Tibial nerve (tissue), 4 donors: ENCODE data around the gene JMY. TPM values are rescaled to one million over a fixed set of nuclear protein-coding genes. Genes with fewer than 3 reads are reported as not detected.

ENCODE experiments used
- DNase-seq, 2 donors: peaks; one replicate each; pipeline ENCODE4 v3.0.0-alpha.2; 2019; ENCODE audit warnings: low spot score in 2 of 2
- H3K27ac ChIP-seq, 4 donors: fragments of 200-600 bp; sonication (generic) in 3 of 4; one replicate each; pipeline ENCODE4 v1.5.1; 2017 to 2019; ENCODE audit warnings: mild to moderate bottlenecking in 1 of 4
- H3K27me3 ChIP-seq, 2 donors: fragments of 200-600 bp; sonication (generic) in 1 of 2; one replicate each; pipeline versions ENCODE4 v1.5.1 to v1.6.0; 2017 to 2019
- H3K36me3 ChIP-seq, 3 donors: fragments of 200-600 bp; sonication (generic); one replicate each; pipeline ENCODE4 v1.5.1; 2018 to 2019
- H3K4me1 ChIP-seq, 4 donors: fragments of 200-600 bp; sonication (generic) in 3 of 4; one replicate each; pipeline ENCODE4 v1.5.1; 2017 to 2019
- H3K4me3 ChIP-seq, 4 donors: fragments of 200-600 bp; sonication (generic) in 3 of 4; one replicate each; pipeline ENCODE4 v1.5.1; 2017 to 2019; ENCODE audit warnings: mild to moderate bottlenecking in 1 of 4, moderate library complexity in 1 of 4
- H3K9me3 ChIP-seq, 4 donors: fragments of 200-600 bp; sonication (generic) in 3 of 4; one replicate each; pipeline ENCODE4 v1.5.1; 2017 to 2019
- CTCF ChIP-seq, 5 experiments: fragments of 200-600 bp in 3 of 5; fragments of 450-650 bp in 2 of 5; sonication (generic) in 3 of 5; IDR thresholded peaks; one replicate each; pipeline ENCODE4 v1.5.1; 2016 to 2019; ENCODE audit warnings: antibody characterized with exemption in 5 of 5, mild to moderate bottlenecking in 3 of 5, moderate library complexity in 2 of 5
- EP300 ChIP-seq, 2 donors: sonication (generic); formaldehyde crosslinking; IDR thresholded peaks; one replicate each; pipeline ENCODE4 v1.6.1; 2017; ENCODE audit warnings: antibody characterized with exemption in 2 of 2, mild to moderate bottlenecking in 1 of 2
- POLR2A ChIP-seq, 2 donors: fragments of 450-650 bp; IDR thresholded peaks; one replicate each; pipeline ENCODE4 v1.6.1; 2017; ENCODE audit warnings: antibody characterized with exemption in 2 of 2, mild to moderate bottlenecking in 2 of 2, moderate library complexity in 2 of 2
- WGBS, 2 donors: methylation state at CpG; one replicate each; pipeline ENCODE4 v1.1.5; 2018; 5-methylcytosine and 5-hydroxymethylcytosine counted together
- total RNA-seq, 4 donors: library from RNA; depleted of rRNA; stranded (reverse); fragments of >200 nt; gene quantifications; one replicate each; pipeline ENCODE4 v1.1.0, GENCODE V29; 2016

The JMY gene
- total RNA-seq, 4 donors from 2014 or later = 14.7 to 25.7 (median 23.4) TPM

GRCh38 chr5:79301046-79301712 is 65.2 kb downstream of the JMY start:
- 92 to 95% methylated on average over 4 of the region's 4 CpGs for WGBS, 2 donors
- TF ChIP-seq CTCF (IDR thresholded peaks at IDR 0.05) = no peak
- Histone ChIP-seq H3K27ac (no peak overlapping the region), H3K27me3 (no peaks in the 10 kb centered on the region), H3K4me1 (no peaks in the 10 kb centered on the region), H3K36me3 (peaks cover 0 to 69% (median 4%) of the 10 kb centered on the region in 3 donors), H3K4me3 (no peak overlapping the region), H3K9me3 (no peaks in the 10 kb centered on the region)
- no peak for DNase-seq

DNA sequence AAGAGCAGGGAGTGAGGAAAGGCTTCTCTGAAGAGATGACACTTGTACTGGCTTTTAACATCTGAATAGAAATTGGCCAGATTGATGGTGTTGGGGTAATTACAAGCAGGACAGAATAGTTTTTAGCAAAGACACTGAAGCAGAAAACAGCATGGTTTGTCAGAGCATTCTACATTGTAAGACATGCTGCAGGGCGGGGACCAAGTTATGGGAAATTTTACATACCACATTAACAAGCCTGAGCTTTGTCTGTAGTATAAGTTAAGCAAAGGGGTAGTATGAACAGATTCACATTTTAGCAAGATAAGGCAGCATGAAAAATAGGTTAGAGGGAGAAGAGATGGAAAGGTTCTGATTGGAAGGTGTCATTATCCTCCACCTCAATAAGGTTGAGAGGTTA is 66.5 kb downstream of the JMY start:
- Histone ChIP-seq H3K4me1 (no peaks in the 10 kb centered on the region), H3K27me3 (no peaks in the 10 kb centered on the region), H3K36me3 (peaks cover 3 to 81% (median 4%) of the 10 kb centered on the region in 3 donors), H3K9me3 (no peaks in the 10 kb centered on the region), H3K4me3 (no peak overlapping the region), H3K27ac (no peak overlapping the region)
- WGBS, 2 donors = 94 to 97% methylated on average over 1 of the region's 1 CpG
- TF ChIP-seq POLR2A (IDR thresholded peaks at IDR 0.05) = no peak
- TF ChIP-seq EP300 (IDR thresholded peaks at IDR 0.05) = no peak
- no peak for TF ChIP-seq CTCF (IDR thresholded peaks at IDR 0.05)
- DNase-seq = no peak

DNA sequence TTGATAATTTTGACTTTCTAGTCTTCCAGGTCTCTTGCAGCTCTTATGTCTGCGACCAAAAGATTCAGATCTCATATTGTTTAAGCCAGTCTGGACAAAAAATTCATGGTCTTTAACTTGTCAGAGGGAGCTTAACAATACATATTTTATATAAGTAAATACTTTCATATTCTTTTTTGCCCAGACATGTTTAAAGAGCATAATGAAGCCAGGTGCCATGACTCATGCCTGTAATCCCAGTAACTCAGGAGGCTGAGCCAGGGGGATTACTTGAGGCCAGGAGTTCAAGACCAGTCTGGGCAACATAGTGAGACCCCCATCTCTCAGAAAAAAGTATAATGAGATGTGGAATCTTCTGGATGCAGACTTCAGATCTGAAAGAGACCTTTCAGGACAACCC is 69.8 kb downstream of the JMY start:
- 93 to 98% methylated on average over 1 of the region's 1 CpG for WGBS, 2 donors
- Histone ChIP-seq H3K4me1 (no peaks in the 10 kb centered on the region), H3K27me3 (no peaks in the 10 kb centered on the region), H3K9me3 (no peaks in the 10 kb centered on the region), H3K4me3 (no peak overlapping the region), H3K27ac (no peak overlapping the region), H3K36me3 (peaks cover 3 to 73% (median 4%) of the 10 kb centered on the region in 3 donors)
- no peak for TF ChIP-seq POLR2A (IDR thresholded peaks at IDR 0.05)
- no peak for TF ChIP-seq CTCF (IDR thresholded peaks at IDR 0.05)
- TF ChIP-seq EP300 (IDR thresholded peaks at IDR 0.05) = no peak
- no peak for DNase-seq

DNA sequence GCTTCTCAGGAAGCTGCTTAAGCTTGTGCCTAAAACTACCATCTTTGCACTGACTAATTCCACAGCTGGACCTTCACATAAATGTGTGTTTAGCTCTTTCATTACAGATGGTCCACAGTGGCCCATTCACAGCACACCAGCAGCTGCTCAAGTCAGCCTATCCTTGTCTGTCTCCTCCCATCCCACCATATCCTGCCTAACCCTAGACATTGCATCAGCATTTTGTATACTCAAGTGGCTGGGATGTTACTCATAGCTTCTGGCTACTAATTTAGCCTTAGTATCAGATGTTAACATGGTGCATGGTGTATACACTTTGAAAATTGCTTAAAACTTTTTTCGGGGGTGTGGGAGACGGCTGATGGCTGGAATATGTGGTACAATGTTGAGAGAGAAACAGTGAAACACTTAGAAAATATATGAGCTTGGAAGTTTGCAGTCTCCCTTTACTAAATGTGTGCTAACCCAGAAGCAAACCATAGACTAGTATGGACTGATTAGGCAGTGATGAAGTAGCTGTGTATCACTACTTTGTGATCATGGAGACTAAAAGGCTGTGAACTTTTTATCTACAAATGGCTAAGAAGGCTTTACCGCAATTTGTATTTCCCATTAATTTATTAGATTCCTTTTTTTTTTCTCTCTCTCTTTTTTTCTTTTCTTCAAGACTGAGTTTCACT is 83.1 kb downstream of the JMY start:
- no peak overlapping the region for H3K27ac ChIP-seq
- no peak overlapping the region for H3K4me3 ChIP-seq
- no peak for TF ChIP-seq CTCF (IDR thresholded peaks at IDR 0.05)
- TF ChIP-seq EP300 (IDR thresholded peaks at IDR 0.05) = no peak
- no peak for TF ChIP-seq POLR2A (IDR thresholded peaks at IDR 0.05)
- no peaks in the 10 kb centered on the region for H3K4me1 ChIP-seq
- peaks cover 0 to 82% (median 4%) of the 10 kb centered on the region in 3 donors for H3K36me3 ChIP-seq
- no peak for DNase-seq
- no peaks in the 10 kb centered on the region for H3K27me3 ChIP-seq
- WGBS, 2 donors = 86 to 93% methylated on average over 3 of the region's 3 CpGs
- no peaks in the 10 kb centered on the region for H3K9me3 ChIP-seq

DNA sequence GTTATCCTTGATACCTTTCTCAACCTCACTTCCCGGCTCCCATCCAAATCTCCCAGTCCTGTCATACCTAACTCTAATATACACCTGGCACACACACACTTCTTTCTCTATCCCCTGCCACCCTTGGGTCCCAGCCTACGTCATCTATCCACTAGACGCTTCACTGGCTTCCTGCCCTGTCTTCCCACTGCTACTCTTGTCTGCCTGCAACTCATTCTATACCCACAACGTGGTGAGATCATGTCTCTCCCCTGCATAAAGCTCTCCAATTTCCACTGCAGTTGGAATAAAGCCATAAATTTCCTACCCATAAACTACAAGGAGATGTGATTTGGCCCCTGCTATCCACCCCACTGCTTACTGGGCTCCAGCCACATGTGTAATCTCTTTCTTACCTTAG is 93.5 kb downstream of the JMY start:
- Histone ChIP-seq H3K4me3 (no peak overlapping the region), H3K36me3 (no peaks in the 10 kb centered on the region), H3K27ac (no peak overlapping the region), H3K9me3 (peaks cover 0 to 2% (median 0%) of the 10 kb centered on the region in 4 donors), H3K27me3 (no peaks in the 10 kb centered on the region), H3K4me1 (no peaks in the 10 kb centered on the region)
- 82% methylated on average over 4 of the region's 4 CpGs for whole genome bisulfite sequencing, 2 donors
- TF ChIP-seq EP300 (IDR thresholded peaks at IDR 0.05) = no peak
- TF ChIP-seq CTCF (IDR thresholded peaks at IDR 0.05) = no peak
- no peak for TF ChIP-seq POLR2A (IDR thresholded peaks at IDR 0.05)
- DNase-seq = no peak
